GM12878 (cell line): ENCODE data around the gene BACE2. TPM values are rescaled to one million over a fixed set of nuclear protein-coding genes. Genes with fewer than 3 reads are reported as not detected.

Experiments
- ATAC-seq: fragments of 200-7000 bp; cut with Tn5 transposase; 3 replicates; pipeline ENCODE4 v1.9.1; 2020; ENCODE audit warnings: mild to moderate bottlenecking, moderate library complexity
- BruUV-seq: library from RNA; stranded (reverse); fragments of 400-500 nt; replicated peaks from 2 replicates; lab custom pipeline; 2021; lab: Mats Ljungman, UMichigan
- CTCF ChIA-PET: fragments of 300-600 bp; sonication (Branson Sonifier 250); formaldehyde crosslinking; extraction: SDS; loops from one replicate; lab custom pipeline; 2021; ENCODE audit warnings: inconsistent platforms; lab: Yijun Ruan, JAX
- POLR2A ChIA-PET: fragments of 350-600 bp; formaldehyde crosslinking; extraction: SDS; loops from one replicate; lab custom pipeline; 2021; ENCODE audit warnings: inconsistent platforms; lab: Charles Lee
- RAD21 ChIA-PET: fragments of 300-600 bp; sonication (Branson Sonifier 250); formaldehyde crosslinking; loops from one replicate; lab custom pipeline; 2023; ENCODE audit warnings: antibody characterized with exemption; ENCODE audit not compliant: unreplicated experiment; lab: Charles Lee
- SMC1A ChIA-PET: fragments of 300-600 bp; sonication (Branson Sonifier 250); formaldehyde crosslinking; loops from one replicate; lab custom pipeline; 2023; ENCODE audit not compliant: unreplicated experiment, uncharacterized antibody; lab: Charles Lee
- DNase-seq: peaks from one replicate; pipeline ENCODE4 v3.0.0-alpha.2; 2011; ENCODE audit warnings: low read depth, low spot score
- FAIRE-seq: peaks from 3 replicates; lab custom pipeline; 2011; peaks lifted over from hg19 to GRCh38; lab: Jason Lieb, UNC
- H2AFZ ChIP-seq: 2 replicates; pipeline ENCODE4 v1.6.0; 2011; ENCODE audit warnings: low read depth, low read length, control low read depth; ENCODE audit not compliant: control insufficient read depth
- H3K27ac ChIP-seq: 2 replicates; pipeline ENCODE4 v1.5.1; 2011; ENCODE audit warnings: control low read depth; ENCODE audit not compliant: control insufficient read depth, insufficient read depth
- H3K27me3 ChIP-seq, 2 experiments: replicated peaks in 1 of 2; 2 replicates each; pipeline versions ENCODE4 v1.6.0 to v1.6.1; 2011; ENCODE audit warnings: low read length in 1 of 2; ENCODE audit not compliant: control insufficient read depth in 2 of 2, insufficient read depth in 2 of 2
- H3K36me3 ChIP-seq, 2 experiments: 2 replicates each; pipeline ENCODE4 v1.5.1; 2011; ENCODE audit warnings: low read length in 1 of 2; ENCODE audit not compliant: control insufficient read depth in 2 of 2, insufficient read depth in 2 of 2
- H3K4me1 ChIP-seq: 2 replicates; pipeline ENCODE4 v1.6.1; 2011; ENCODE audit warnings: mild to moderate bottlenecking, low read length, moderate library complexity, mixed read lengths; ENCODE audit not compliant: control insufficient read depth, insufficient read depth
- H3K4me2 ChIP-seq: 2 replicates; pipeline ENCODE4 v1.6.0; 2011; ENCODE audit warnings: control low read depth; ENCODE audit not compliant: control insufficient read depth, insufficient read depth
- H3K4me3 ChIP-seq: fragments of 200-600 bp; sonication (generic); 2 replicates; pipeline ENCODE4 v1.5.1; 2016
- H3K79me2 ChIP-seq: 2 replicates; pipeline ENCODE4 v1.6.0; 2011; ENCODE audit warnings: low read length; ENCODE audit not compliant: control insufficient read depth, insufficient read depth
- H3K9ac ChIP-seq: 2 replicates; pipeline ENCODE4 v1.8.0; 2011; ENCODE audit warnings: low read length, control low read depth, mixed read lengths; ENCODE audit not compliant: control insufficient read depth, insufficient read depth
- H3K9me3 ChIP-seq: replicated peaks from 3 replicates; pipeline ENCODE4 v1.5.1; 2011; ENCODE audit warnings: mild to moderate bottlenecking, low read length; ENCODE audit not compliant: control insufficient read depth, insufficient read depth
- H4K20me1 ChIP-seq: 2 replicates; pipeline ENCODE4 v1.6.0; 2011; ENCODE audit not compliant: control insufficient read depth, insufficient read depth
- BCLAF1 ChIP-seq: fragments of 450-650 bp; IDR thresholded peaks from 2 replicates; pipeline ENCODE4 v1.6.1; 2017; ENCODE audit warnings: antibody characterized with exemption, mild to moderate bottlenecking, moderate library complexity
- IKZF1 ChIP-seq: fragments of 450-650 bp; conservative IDR thresholded peaks from 2 replicates; pipeline ENCODE4 v1.6.1; 2017; ENCODE audit warnings: antibody characterized with exemption, mild to moderate bottlenecking
- LARP7 ChIP-seq: fragments of 450-650 bp; IDR thresholded peaks from 2 replicates; pipeline ENCODE4 v1.6.1; 2017; ENCODE audit warnings: mild to moderate bottlenecking
- SUPT20H ChIP-seq: IDR thresholded peaks from 2 replicates; pipeline ENCODE4 v1.6.1; 2011; ENCODE audit warnings: low read depth, mild to moderate bottlenecking, low read length, moderate library complexity, borderline replicate concordance; ENCODE audit not compliant: control insufficient read depth
- TCF7 ChIP-seq: IDR thresholded peaks from 2 replicates; pipeline ENCODE4 v1.6.1; 2014; ENCODE audit warnings: antibody characterized with exemption, borderline replicate concordance
- ZBTB11 ChIP-seq: fragments of 450-650 bp; formaldehyde crosslinking; IDR thresholded peaks from 2 replicates; pipeline ENCODE4 v1.5.0; 2022; ENCODE audit warnings: mild to moderate bottlenecking, missing genetic modification characterization
- ZNF274 ChIP-seq: IDR thresholded peaks from one replicate; pipeline ENCODE4 v1.8.0; 2011; ENCODE audit not compliant: insufficient read length, insufficient read depth
- ZNF622 ChIP-seq: fragments of 450-650 bp; IDR thresholded peaks from 2 replicates; pipeline ENCODE4 v1.6.1; 2017; ENCODE audit warnings: mild to moderate bottlenecking, inconsistent platforms
- whole genome bisulfite sequencing: methylation state at CpG from one replicate; pipeline ENCODE4 v1.1.6; 2016; ENCODE audit warnings: low lambda C conversion rate; ENCODE audit not compliant: insufficient replicate concordance, insufficient coverage; ENCODE audit errors: missing lambda C conversion rate; 5-methylcytosine and 5-hydroxymethylcytosine counted together
- in situ Hi-C: fragments of 300-500 bp; cut with MboI; formaldehyde crosslinking; loops from 9 replicates; pipeline ENCODE4 v1.14.3; 2018; ENCODE audit warnings: mixed read lengths
- intact Hi-C: fragments of 100-400 bp; cut with micrococcal nuclease; formaldehyde crosslinking; loops from one replicate; pipeline ENCODE4 v1.14.2; 2022; ENCODE audit not compliant: unreplicated experiment
- polyA plus RNA-seq, 11 experiments: library from polyadenylated mRNA; depleted of rRNA in 4 of 11; unstranded in 6 of 11; stranded (reverse) in 5 of 11; fragments of >200 nt; fragmentation: Nextera tagmentation in 4 of 11; fragmentation: Illumina TruSeq in 1 of 11; extraction: Ambion mirVana in 4 of 11; extraction: Trizol in 1 of 11; gene quantifications; 1 replicate in 1 of 11; 2 replicates in 10 of 11; pipeline versions ENCODE4 v1.2.1 to v1.2.3, GENCODE V29; 2011 to 2016; ENCODE audit warnings: inconsistent platforms in 2 of 11, missing spikeins in 2 of 11, low read depth in 1 of 11
- total RNA-seq, 4 experiments: library from RNA; depleted of rRNA in 3 of 4; stranded (reverse); fragments of >200 nt in 3 of 4; fragmentation: Illumina TruSeq in 1 of 4; extraction: Trizol in 1 of 4; gene quantifications; 2 replicates each; pipeline versions ENCODE4 v1.2.1 to v1.2.3, GENCODE V29; 2013 to 2021
- TF ChIP-seq, protein P1 (sequence below): fragments of 450-650 bp; IDR thresholded peaks from 2 replicates; pipeline ENCODE4 v1.6.1; 2016; ENCODE audit warnings: mild to moderate bottlenecking, moderate library complexity, borderline replicate concordance

The BACE2 gene
- total and polyA plus RNA-seq, 10 of the 15 experiments (the other 5 are each of a cell fraction or from before 2014, with no cell fraction given): 0.04 to 0.69 (median 0.18) TPM; not detected in 5

DNA sequence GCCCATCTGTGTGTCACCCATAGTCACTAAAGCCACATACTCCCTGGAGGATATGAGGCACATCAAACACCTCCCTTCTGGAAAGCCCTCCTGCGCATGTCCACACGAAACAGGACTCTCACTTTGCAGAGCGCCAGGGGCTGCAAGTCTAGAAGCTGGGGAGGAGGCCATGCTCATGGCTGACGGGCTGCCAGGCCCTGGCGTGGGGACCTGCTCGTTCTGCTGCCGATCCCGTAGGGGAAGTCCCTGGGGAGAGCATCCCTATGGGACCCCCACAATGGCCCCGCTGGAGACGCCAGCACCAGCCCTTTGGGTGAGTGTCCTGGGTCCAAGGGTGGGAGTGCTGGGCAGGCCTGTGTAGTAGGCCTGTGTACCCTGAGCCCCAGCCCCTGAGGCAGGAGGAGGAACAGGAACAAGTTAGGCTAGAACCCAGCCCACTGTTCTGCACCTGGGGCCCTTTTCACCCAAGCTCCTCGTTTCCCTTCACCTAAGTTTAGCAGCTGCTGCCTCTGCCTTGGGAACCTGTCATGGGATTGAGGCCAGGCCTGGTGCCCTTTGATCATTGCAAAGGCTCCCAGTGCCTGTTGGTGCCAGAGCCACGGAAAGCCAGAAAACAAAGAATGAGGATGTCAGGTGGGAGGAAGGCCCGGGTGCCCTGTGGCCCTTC is 158.6 kb downstream of the BACE2 start:
- H3K9ac ChIP-seq: no peak overlapping the region
- BruUV-seq: no TSS peak
- ChIA-PET CTCF (no interaction called here), POLR2A (no interaction called here), SMC1A (interaction anchor here (1.3 to 1.7 kb wide), 2 partner anchors 41 to 43 kb away, joined by 4 read pairs; no protein-coding TSS in a partner anchor), RAD21 (no interaction called here)
- in situ Hi-C loops: no loop called here
- 21% methylated on average over 13 of the region's 13 CpGs for WGBS
- H3K4me2 ChIP-seq: no peak overlapping the region
- DNase-seq (no peak), FAIRE-seq (no peak), ATAC-seq (no peak)
- no peaks in the 10 kb centered on the region for H3K9me3 ChIP-seq
- TF ChIP-seq LARP7 (no peak), SUPT20H (no peak), ZNF274 (no peak), ZNF622 (no peak), TCF7 (no peak), BCLAF1 (no peak), IKZF1 (no peak), ZBTB11 (CRISPR knock-in tag) (no peak)
- TF ChIP-seq, protein P1, sequence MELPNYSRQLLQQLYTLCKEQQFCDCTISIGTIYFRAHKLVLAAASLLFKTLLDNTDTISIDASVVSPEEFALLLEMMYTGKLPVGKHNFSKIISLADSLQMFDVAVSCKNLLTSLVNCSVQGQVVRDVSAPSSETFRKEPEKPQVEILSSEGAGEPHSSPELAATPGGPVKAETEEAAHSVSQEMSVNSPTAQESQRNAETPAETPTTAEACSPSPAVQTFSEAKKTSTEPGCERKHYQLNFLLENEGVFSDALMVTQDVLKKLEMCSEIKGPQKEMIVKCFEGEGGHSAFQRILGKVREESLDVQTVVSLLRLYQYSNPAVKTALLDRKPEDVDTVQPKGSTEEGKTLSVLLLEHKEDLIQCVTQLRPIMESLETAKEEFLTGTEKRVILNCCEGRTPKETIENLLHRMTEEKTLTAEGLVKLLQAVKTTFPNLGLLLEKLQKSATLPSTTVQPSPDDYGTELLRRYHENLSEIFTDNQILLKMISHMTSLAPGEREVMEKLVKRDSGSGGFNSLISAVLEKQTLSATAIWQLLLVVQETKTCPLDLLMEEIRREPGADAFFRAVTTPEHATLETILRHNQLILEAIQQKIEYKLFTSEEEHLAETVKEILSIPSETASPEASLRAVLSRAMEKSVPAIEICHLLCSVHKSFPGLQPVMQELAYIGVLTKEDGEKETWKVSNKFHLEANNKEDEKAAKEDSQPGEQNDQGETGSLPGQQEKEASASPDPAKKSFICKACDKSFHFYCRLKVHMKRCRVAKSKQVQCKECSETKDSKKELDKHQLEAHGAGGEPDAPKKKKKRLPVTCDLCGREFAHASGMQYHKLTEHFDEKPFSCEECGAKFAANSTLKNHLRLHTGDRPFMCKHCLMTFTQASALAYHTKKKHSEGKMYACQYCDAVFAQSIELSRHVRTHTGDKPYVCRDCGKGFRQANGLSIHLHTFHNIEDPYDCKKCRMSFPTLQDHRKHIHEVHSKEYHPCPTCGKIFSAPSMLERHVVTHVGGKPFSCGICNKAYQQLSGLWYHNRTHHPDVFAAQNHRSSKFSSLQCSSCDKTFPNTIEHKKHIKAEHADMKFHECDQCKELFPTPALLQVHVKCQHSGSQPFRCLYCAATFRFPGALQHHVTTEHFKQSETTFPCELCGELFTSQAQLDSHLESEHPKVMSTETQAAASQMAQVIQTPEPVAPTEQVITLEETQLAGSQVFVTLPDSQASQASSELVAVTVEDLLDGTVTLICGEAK: no peak
- no peak overlapping the region for H2AFZ ChIP-seq
- intact Hi-C loops: no loop called here
- H3K4me1 ChIP-seq: no peaks in the 10 kb centered on the region
- no peaks in the 10 kb centered on the region; the same call in 1 of the 2 replicates for H4K20me1 ChIP-seq
- H3K36me3 ChIP-seq: no peaks in the 10 kb centered on the region
- H3K27ac ChIP-seq: no peak overlapping the region
- no peaks in the 10 kb centered on the region for H3K79me2 ChIP-seq
- H3K4me3 ChIP-seq: no peak overlapping the region
- H3K27me3 ChIP-seq: no peaks in the 10 kb centered on the region; a peak in 1 of 4 replicates
